Ishikawa (cell line): Measurements from ENCODE around the gene F12.

ENCODE experiments used
- CEBPB ChIP-seq: IDR thresholded peaks from 2 replicates; pipeline ENCODE4 v1.6.1; 2012
- CREB1 ChIP-seq: IDR thresholded peaks from 2 replicates; pipeline ENCODE4 v1.6.1; 2012; ENCODE audit warnings: low read depth
- EGR1 ChIP-seq: IDR thresholded peaks from 2 replicates; pipeline ENCODE4 v1.6.1; 2012
- EP300 ChIP-seq: IDR thresholded peaks from 2 replicates; pipeline ENCODE4 v1.6.1; 2012; ENCODE audit warnings: borderline replicate concordance
- FOXM1 ChIP-seq: IDR thresholded peaks from 2 replicates; pipeline ENCODE4 v1.6.1; 2012; ENCODE audit warnings: low read depth, borderline replicate concordance
- MAX ChIP-seq: IDR thresholded peaks from 2 replicates; pipeline ENCODE4 v1.6.1; 2012
- NFIC ChIP-seq: IDR thresholded peaks from 2 replicates; pipeline ENCODE4 v1.6.1; 2012
- RAD21 ChIP-seq: IDR thresholded peaks from 2 replicates; pipeline ENCODE4 v1.6.1; 2012; ENCODE audit warnings: low read depth
- REST ChIP-seq: IDR thresholded peaks from 2 replicates; pipeline ENCODE4 v1.6.1; 2012; ENCODE audit warnings: low read depth, mild to moderate bottlenecking
- TAF1 ChIP-seq: IDR thresholded peaks from 2 replicates; pipeline ENCODE4 v1.6.1; 2012; ENCODE audit warnings: low read depth, mild to moderate bottlenecking
- TCF12 ChIP-seq: IDR thresholded peaks from 2 replicates; pipeline ENCODE4 v1.6.1; 2012; ENCODE audit warnings: low read depth
- TEAD4 ChIP-seq: IDR thresholded peaks from 2 replicates; pipeline ENCODE4 v1.6.1; 2012
- USF1 ChIP-seq: IDR thresholded peaks from 2 replicates; pipeline ENCODE4 v1.6.1; 2012
- YY1 ChIP-seq: IDR thresholded peaks from 2 replicates; pipeline ENCODE4 v1.6.1; 2012; ENCODE audit warnings: low read depth
- ZBTB7A ChIP-seq: IDR thresholded peaks from 2 replicates; pipeline ENCODE4 v1.6.1; 2012; ENCODE audit warnings: low read depth

F12 gene

GRCh38 chr5:177449140-177450061 is 40.0 kb upstream of the F12 start:
- no peak for TF ChIP-seq TCF12
- TF ChIP-seq FOXM1: no peak
- TF ChIP-seq TEAD4: no peak
- TF ChIP-seq RAD21: no peak
- TF ChIP-seq TAF1: no peak
- no peak for TF ChIP-seq YY1
- TF ChIP-seq NFIC: no peak
- no peak for TF ChIP-seq EP300
- TF ChIP-seq ZBTB7A: no peak
- no peak for TF ChIP-seq REST
- no peak for TF ChIP-seq MAX
- TF ChIP-seq CREB1: no peak
- no peak for TF ChIP-seq USF1
- no peak for TF ChIP-seq CEBPB
- TF ChIP-seq EGR1: no peak

- TF ChIP-seq EP300 (no peak), TAF1 (0 out of 2 replicates have a peak, but pooled peaks have one; percentile 0), CEBPB (peak; percentile 46)
Measured at GRCh38 chr5:177448244-177448950, 39.0 kb upstream of the F12 start.

- peak; percentile 54 for TF ChIP-seq TEAD4
- TF ChIP-seq TCF12: peak; percentile 53; the same call in 1 of the 2 replicates
- TF ChIP-seq REST: no peak
- TF ChIP-seq RAD21: no peak; the same call in 1 of the 2 replicates
- no peak for TF ChIP-seq TAF1
- TF ChIP-seq NFIC: peak; percentile 76
- peak; percentile 66 for TF ChIP-seq YY1
- no peak for TF ChIP-seq EGR1
- no peak for TF ChIP-seq CREB1
- peak; percentile 20; the same call in 1 of the 2 replicates for TF ChIP-seq ZBTB7A
- peak; percentile 95 for TF ChIP-seq MAX
- no peak for TF ChIP-seq CEBPB
- TF ChIP-seq USF1: peak; percentile 4; the same call in 1 of the 2 replicates
- no peak; the same call in 1 of the 2 replicates for TF ChIP-seq EP300
- TF ChIP-seq FOXM1: no peak
Measured at GRCh38 chr5:177447611-177448243, 38.4 kb upstream of the F12 start.

- 0 out of 2 replicates have a peak, but pooled peaks have one; percentile 15 for TF ChIP-seq EGR1
- TF ChIP-seq TAF1: no peak
- TF ChIP-seq YY1: no peak
- peak; percentile 53; the same call in 1 of the 2 replicates for TF ChIP-seq ZBTB7A
- peak; percentile 51; the same call in 1 of the 2 replicates for TF ChIP-seq MAX
- TF ChIP-seq USF1: peak; percentile 43
- TF ChIP-seq NFIC: no peak
Measured at GRCh38 chr5:177447066-177447610, 37.8 kb upstream of the F12 start.
